GM10248 (cell line): Measurements from ENCODE around the gene CHN1.

Experiments
- CTCF ChIA-PET: fragments of 300-600 bp; sonication (Branson Sonifier 250); formaldehyde crosslinking; extraction: SDS; loops from one replicate; lab custom pipeline; 2021; ENCODE audit warnings: antibody characterized with exemption; lab: Yijun Ruan, JAX
- POLR2A ChIA-PET: fragments of 350-650 bp; sonication (Branson Sonifier 250); formaldehyde crosslinking; extraction: SDS; loops from one replicate; lab custom pipeline; 2020; ENCODE audit warnings: antibody characterized with exemption; lab: Yijun Ruan, JAX
- DNase-seq: peaks from one replicate; pipeline ENCODE4 v3.0.0; 2012; ENCODE audit errors: extremely low spot score
- TF ChIP-seq, protein P1 (sequence below): IDR thresholded peaks from 2 replicates; pipeline ENCODE4 v1.5.1; 2012; ENCODE audit warnings: mild to moderate bottlenecking, low read depth; ENCODE audit errors: extremely low read depth, missing control alignments, control extremely low read depth

CHN1 gene

DNA sequence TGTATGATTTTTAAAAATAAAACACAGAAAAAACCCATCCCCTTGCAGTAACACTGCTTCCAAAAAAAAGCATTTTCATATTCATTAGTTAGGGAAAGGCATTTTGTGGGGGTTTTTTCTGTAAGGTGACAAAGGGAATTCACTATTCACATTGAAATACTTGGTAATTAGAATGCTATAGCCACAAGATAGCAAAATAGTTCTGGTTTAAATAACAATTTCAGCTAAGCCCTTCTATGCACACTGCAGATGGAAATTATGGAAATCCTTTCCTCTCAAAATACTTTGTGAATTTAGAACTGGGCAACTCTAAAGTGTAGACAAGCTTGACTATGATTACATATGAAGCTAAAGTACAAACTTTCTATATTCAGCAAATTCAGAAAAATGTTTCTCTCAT is 138.8 kb downstream of the CHN1 start:
- no peak for DNase-seq
- TF ChIP-seq, protein P1, sequence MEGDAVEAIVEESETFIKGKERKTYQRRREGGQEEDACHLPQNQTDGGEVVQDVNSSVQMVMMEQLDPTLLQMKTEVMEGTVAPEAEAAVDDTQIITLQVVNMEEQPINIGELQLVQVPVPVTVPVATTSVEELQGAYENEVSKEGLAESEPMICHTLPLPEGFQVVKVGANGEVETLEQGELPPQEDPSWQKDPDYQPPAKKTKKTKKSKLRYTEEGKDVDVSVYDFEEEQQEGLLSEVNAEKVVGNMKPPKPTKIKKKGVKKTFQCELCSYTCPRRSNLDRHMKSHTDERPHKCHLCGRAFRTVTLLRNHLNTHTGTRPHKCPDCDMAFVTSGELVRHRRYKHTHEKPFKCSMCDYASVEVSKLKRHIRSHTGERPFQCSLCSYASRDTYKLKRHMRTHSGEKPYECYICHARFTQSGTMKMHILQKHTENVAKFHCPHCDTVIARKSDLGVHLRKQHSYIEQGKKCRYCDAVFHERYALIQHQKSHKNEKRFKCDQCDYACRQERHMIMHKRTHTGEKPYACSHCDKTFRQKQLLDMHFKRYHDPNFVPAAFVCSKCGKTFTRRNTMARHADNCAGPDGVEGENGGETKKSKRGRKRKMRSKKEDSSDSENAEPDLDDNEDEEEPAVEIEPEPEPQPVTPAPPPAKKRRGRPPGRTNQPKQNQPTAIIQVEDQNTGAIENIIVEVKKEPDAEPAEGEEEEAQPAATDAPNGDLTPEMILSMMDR: no peak
- POLR2A ChIA-PET: no interaction called here
- CTCF ChIA-PET: interaction anchor here (0.7 kb wide), 1 partner anchor 22 kb away, joined by 3 read pairs; no protein-coding TSS in a partner anchor

DNA sequence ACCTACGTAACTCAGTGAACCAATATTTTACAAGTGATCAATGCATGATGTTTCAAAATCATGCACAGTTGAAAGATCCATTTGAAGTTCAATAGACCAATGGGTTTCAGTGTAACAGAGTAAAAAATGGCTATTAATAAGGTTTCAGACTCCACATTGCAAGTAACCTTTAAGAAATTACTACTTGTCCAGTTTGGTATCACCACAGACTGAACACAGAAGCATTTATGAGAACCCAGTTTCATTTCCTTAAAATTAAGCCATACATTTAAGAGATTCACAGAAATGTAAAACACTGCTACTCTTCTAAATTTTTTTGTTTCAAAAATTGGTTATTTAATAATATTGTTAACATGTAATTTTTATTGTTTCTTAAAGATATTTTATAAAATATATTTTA is 142.0 kb downstream of the CHN1 start:
- TF ChIP-seq, protein P1: no peak
- ChIA-PET CTCF (no interaction called here), POLR2A (no interaction called here)
- no peak for DNase-seq

DNA sequence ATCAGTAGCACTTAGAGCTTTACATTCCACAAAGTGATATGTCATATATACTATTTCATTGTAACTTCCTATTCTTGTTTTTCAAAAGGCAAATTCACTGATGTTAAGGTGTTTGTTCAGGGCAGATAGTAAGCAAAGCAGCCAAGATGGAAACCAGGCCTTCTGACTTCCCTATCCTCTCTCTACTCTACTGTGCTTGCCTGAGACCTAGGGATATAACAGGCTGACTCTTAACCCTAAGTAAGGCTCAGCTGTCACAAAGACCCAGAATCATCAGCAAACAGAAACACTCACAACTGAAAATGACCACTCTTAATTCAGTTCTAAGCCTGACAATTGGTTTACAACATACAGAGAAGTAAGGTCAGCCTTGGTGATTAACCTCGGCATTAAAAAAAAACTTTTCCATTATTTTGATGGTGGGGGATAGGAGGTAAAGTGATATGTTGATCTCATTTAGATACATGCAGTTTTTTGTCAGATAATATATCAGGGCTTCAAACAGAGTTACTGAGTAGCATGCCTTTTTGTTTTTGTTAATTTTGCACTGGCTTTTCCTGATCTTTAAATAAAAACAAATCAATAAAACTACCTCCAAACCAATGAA is 145.5 kb downstream of the CHN1 start:
- CTCF ChIA-PET: interaction anchor here (1.7 kb wide), 1 partner anchor 22 kb away, joined by 3 read pairs; no protein-coding TSS in a partner anchor
- POLR2A ChIA-PET: no interaction called here

DNA sequence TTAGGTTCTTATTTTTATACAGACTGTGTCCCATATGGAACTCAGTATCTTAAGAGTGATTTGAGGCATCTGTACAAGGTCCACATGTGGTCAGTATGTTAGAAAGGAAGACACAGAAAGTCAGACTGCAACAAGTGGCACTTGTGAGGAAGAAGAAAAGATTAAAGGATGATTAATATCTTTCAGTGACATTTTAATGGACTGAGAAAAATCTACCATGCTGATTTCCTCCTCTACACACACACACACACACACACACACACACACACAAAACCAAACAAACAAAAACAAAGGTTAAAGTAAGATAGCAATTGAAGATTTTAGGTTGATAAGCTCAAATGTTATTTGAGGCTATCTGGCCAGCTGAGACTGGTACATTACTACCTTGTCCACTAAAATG is 146.4 kb downstream of the CHN1 start:
- TF ChIP-seq, protein P1: no peak
- CTCF ChIA-PET: interaction anchor here (1.2 to 1.7 kb wide), 2 partner anchors 11 to 23 kb away, joined by 3 to 4 read pairs; no protein-coding TSS in a partner anchor
- POLR2A ChIA-PET: no interaction called here
- DNase-seq: no peak

More for the DNA sequence above, 145.5 kb downstream of the CHN1 start:
- TF ChIP-seq, protein P1: no peak
- DNase-seq: no peak

DNA sequence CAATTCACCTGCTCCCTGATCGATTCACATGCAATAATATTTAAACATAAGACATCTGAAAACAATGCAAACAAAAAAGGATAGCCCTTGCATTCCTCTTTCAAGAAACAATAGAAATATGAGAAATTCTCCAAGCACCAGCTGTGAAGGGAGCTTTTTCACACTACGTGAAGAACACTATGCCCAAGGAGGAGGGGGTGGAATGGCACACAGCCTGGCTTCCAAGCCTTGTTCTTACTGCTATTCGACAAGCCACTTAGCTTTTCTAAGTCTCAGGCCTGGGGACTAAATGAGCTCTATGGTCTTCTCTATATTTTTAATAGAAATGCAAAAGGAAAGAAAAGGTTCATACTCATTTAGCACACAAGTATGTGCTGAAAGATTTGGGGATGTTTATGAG is 148.7 kb downstream of the CHN1 start:
- DNase-seq: no peak
- ChIA-PET POLR2A (no interaction called here), CTCF (interaction anchor here (0.6 kb wide), 1 partner anchor 107 kb away, joined by 3 read pairs; no protein-coding TSS in a partner anchor)
- TF ChIP-seq, protein P1: no peak

DNA sequence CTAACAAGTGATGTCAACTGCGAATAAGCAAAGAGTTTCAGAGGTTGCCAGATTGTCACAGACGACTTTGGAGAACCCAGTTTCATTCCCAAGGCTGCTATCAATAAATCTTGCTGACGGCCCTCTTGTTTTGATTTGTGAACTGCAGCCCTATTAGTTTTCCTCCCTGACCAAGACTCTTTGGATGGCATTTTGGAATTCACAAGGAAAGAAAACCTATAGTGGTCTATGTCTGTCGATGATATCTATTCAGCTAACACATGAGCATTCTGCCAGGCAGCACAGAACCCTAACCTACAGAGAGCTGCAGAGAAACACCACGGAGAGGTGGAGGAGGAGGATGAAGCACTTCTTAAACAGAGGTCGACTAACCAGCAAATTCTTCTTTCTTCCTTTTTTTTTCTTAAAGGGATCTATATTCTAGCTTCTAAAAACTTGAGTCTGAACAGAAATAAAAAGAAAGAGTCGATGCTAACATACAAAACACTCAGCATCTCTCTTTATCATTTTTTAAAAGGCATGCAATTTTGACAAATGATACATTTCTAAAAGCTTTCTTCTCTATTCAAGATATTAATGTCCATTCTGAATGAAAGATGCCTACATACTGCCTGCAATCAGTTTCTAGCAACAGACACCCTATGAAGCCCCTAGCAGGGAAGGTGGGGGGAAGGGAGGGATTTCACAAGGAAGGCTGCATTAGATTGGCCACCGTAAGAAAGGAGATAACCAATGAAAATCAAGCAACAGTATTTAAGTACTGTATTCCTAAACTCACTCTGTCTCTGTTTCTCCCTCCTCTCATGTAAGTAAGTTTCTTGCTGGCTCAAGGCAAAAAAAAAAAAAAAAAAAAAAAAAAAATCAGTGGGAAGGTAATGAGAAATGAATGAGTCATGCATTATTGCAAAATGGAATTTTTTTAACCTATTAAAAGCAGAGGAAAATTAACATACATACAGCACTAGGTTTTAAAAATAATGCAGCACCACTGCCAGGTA is 157.9 kb downstream of the CHN1 start:
- ChIA-PET POLR2A (no interaction called here), CTCF (interaction anchor here (1.7 kb wide), 1 partner anchor 11 kb away, joined by 4 read pairs; no protein-coding TSS in a partner anchor)
- no peak for DNase-seq
- TF ChIP-seq, protein P1: no peak
